Measurements from ENCODE around the gene FAM171A2. TPM values are rescaled to one million over a fixed set of nuclear protein-coding genes. Genes with fewer than 3 reads are reported as not detected.

The FAM171A2 gene
- total and polyA plus RNA-seq, 2 donors (not counting 1 experiment from before 2014, with no cell fraction given), result 0.18 to 0.69 TPM

DNA sequence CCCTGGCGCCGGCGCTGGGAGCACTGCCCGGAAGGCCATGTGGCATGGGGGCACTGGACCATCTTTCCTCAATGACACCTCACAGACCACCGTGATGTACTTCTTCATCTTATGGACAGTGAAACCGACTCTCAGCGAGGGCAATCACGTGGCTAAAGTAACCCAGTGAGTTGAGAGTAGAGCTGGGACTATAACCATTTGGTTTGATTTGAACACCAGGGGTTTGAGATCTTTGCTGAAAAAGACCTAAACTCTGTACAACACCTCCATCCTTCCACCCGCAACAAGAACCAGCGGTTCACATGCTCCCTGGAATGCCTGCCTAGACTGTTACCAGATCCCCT, 22.5 kb upstream of the FAM171A2 start:
- H3K9ac ChIP-seq (ENCODE audit: low read length), result peak overlapping the region; percentile 78
- POLR2A ChIA-PET, result no interaction called here
- peak overlapping the region in 1 of 5 experiments; percentile 68 for H3K4me3 ChIP-seq (ENCODE audit: control extremely low read depth in 1 of 5, extremely low read depth in 1 of 5, insufficient read depth in 1 of 5, low read depth in 2 of 5, low read length in 4 of 5)
- H3K4me3 Mint-ChIP-seq, result peak overlapping the region; percentile 81
- peaks cover 39% of the 10 kb centered on the region for H3K27me3 Mint-ChIP-seq
- H3K27ac Mint-ChIP-seq, result no peak overlapping the region
- peaks cover 24% of the 10 kb centered on the region for H3K4me1 Mint-ChIP-seq
- no peak overlapping the region for H2AFZ ChIP-seq (ENCODE audit: insufficient read depth, low read depth, low read length, poor library complexity, severe bottlenecking)
- H3K36me3 ChIP-seq (replicated peaks in 1 of 2; ENCODE audit: control extremely low read depth in 1 of 2, control insufficient read depth in 1 of 2, extremely low read depth in 1 of 2, insufficient read depth in 2 of 2, low read length in 1 of 2), result no peaks in the 10 kb centered on the region
- peaks cover 22 to 24% of the 10 kb centered on the region in 2 donors for H3K4me1 ChIP-seq (ENCODE audit: control insufficient read depth in 2 of 2, insufficient read depth in 2 of 2, low read length in 2 of 2)
- no peaks in the 10 kb centered on the region for H3K9me3 Mint-ChIP-seq (ENCODE audit: insufficient read depth)
- no peak for DNase-seq
- TF ChIP-seq, protein P1, sequence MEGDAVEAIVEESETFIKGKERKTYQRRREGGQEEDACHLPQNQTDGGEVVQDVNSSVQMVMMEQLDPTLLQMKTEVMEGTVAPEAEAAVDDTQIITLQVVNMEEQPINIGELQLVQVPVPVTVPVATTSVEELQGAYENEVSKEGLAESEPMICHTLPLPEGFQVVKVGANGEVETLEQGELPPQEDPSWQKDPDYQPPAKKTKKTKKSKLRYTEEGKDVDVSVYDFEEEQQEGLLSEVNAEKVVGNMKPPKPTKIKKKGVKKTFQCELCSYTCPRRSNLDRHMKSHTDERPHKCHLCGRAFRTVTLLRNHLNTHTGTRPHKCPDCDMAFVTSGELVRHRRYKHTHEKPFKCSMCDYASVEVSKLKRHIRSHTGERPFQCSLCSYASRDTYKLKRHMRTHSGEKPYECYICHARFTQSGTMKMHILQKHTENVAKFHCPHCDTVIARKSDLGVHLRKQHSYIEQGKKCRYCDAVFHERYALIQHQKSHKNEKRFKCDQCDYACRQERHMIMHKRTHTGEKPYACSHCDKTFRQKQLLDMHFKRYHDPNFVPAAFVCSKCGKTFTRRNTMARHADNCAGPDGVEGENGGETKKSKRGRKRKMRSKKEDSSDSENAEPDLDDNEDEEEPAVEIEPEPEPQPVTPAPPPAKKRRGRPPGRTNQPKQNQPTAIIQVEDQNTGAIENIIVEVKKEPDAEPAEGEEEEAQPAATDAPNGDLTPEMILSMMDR (IDR thresholded peaks at IDR 0.05), result no peak
- TF ChIP-seq EZH2 (IDR thresholded peaks at IDR 0.05; ENCODE audit: borderline replicate concordance, insufficient read depth, low read depth, low read length, poor library complexity, severe bottlenecking), result no peak
- intact Hi-C loops (cut with micrococcal nuclease), result no loop called here
- whole genome bisulfite sequencing (ENCODE audit: insufficient coverage), result 48% methylated on average over 4 of the region's 10 CpGs
- H4K20me1 ChIP-seq (ENCODE audit: control insufficient read depth, insufficient read depth, low read length, poor library complexity, severe bottlenecking), result no peaks in the 10 kb centered on the region
- H3K27me3 ChIP-seq (replicated peaks in 1 of 4; ENCODE audit: control extremely low read depth in 1 of 4, control insufficient read depth in 3 of 4, insufficient read depth in 4 of 4, low read length in 3 of 4), result peaks cover 0 to 43% (median 11%) of the 10 kb centered on the region in 4 experiments
- no peak overlapping the region for H3K27ac ChIP-seq (ENCODE audit: low read length in 2 of 2)
- no peaks in the 10 kb centered on the region for H3K79me2 ChIP-seq (ENCODE audit: control insufficient read depth, insufficient read depth, low read length)
- H3K9me3 ChIP-seq (ENCODE audit: control extremely low read depth in 1 of 3, control insufficient read depth in 2 of 3, insufficient read depth in 1 of 3, low read length in 2 of 3), result peaks cover 0 to 18% (median 0%) of the 10 kb centered on the region in 3 donors
- peak overlapping the region; percentile 98 for H3K4me2 ChIP-seq (replicated peaks; ENCODE audit: low read depth, low read length, poor library complexity, severe bottlenecking)
- CTCF ChIA-PET, result interaction anchor here (1.1 to 1.8 kb wide), 2 partner anchors 23 to 56 kb away, joined by 6 to 7 read pairs; partner anchors contain the start of gene FAM171A2
- no peak for ATAC-seq (ENCODE audit: low read depth)
